Esophagus muscularis mucosa (tissue), 3 donors: ENCODE measurements around the gene ZNF385D.

Experiments
- POLR2AphosphoS5 ChIP-seq, 2 donors: sonication (generic); formaldehyde crosslinking; IDR thresholded peaks; one replicate each; pipeline ENCODE4 v1.6.1; 2017; ENCODE audit warnings: antibody characterized with exemption in 2 of 2
- TF ChIP-seq, protein P1 (sequence below), 3 experiments: fragments of 200-600 bp in 2 of 3; fragments of 450-650 bp in 1 of 3; sonication (generic) in 2 of 3; IDR thresholded peaks; one replicate each; pipeline ENCODE4 v1.5.1; 2017 to 2019; ENCODE audit warnings: antibody characterized with exemption in 3 of 3, mild to moderate bottlenecking in 2 of 3, moderate library complexity in 1 of 3

DNA sequence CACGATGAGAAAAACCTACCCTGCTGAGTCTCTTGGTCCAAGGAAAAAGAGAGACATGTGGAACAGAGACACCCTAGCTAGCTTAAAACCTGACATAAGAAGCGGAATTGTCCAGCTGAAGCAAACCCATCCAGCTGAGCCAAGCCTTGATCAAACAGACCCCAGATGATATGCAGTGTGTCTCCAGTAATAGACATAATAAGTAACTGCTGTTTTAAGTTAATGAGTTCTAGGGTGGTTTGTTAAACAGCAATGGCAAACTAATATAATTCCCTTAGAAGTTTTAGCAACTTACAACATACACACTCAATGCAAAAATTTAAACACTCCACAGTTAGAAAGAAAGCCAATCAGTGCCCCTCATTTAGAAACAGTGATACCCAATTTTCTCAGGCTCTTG is 26.8 kb upstream of the ZNF385D start:
- TF ChIP-seq, protein P1, sequence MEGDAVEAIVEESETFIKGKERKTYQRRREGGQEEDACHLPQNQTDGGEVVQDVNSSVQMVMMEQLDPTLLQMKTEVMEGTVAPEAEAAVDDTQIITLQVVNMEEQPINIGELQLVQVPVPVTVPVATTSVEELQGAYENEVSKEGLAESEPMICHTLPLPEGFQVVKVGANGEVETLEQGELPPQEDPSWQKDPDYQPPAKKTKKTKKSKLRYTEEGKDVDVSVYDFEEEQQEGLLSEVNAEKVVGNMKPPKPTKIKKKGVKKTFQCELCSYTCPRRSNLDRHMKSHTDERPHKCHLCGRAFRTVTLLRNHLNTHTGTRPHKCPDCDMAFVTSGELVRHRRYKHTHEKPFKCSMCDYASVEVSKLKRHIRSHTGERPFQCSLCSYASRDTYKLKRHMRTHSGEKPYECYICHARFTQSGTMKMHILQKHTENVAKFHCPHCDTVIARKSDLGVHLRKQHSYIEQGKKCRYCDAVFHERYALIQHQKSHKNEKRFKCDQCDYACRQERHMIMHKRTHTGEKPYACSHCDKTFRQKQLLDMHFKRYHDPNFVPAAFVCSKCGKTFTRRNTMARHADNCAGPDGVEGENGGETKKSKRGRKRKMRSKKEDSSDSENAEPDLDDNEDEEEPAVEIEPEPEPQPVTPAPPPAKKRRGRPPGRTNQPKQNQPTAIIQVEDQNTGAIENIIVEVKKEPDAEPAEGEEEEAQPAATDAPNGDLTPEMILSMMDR (IDR thresholded peaks at IDR 0.05), result no peak
- no peak for TF ChIP-seq POLR2AphosphoS5 (IDR thresholded peaks at IDR 0.05)
